Cardiac muscle cell (in vitro differentiated cells and primary cell): Measurements from ENCODE around the gene CHRM4. TPM values are rescaled to one million over a fixed set of nuclear protein-coding genes. Genes with fewer than 3 reads are reported as not detected.
A peak's percentile ranks its signal among the peaks of the same experiment; 100 is the strongest.

Source experiments
- DNase-seq, 2 donors: peaks; one replicate each; pipeline versions ENCODE4 v3.0.0 to v3.0.0-alpha.2; 2010 to 2017; ENCODE audit warnings: low read depth in 1 of 2, low spot score in 1 of 2
- H3K27ac ChIP-seq: fragments of 200-600 bp; sonication (generic); 2 replicates; pipeline ENCODE4 v1.5.1; 2016
- H3K27me3 ChIP-seq: fragments of 200-600 bp; sonication (generic); 2 replicates; pipeline ENCODE4 v1.6.0; 2016; ENCODE audit warnings: control low read depth
- H3K36me3 ChIP-seq: fragments of 200-600 bp; sonication (generic); 2 replicates; pipeline ENCODE4 v1.5.1; 2016; ENCODE audit warnings: control low read depth
- H3K4me1 ChIP-seq: fragments of 200-600 bp; sonication (generic); 2 replicates; pipeline ENCODE4 v1.8.1; 2017; ENCODE audit warnings: low read depth, mild to moderate bottlenecking, mixed run types
- H3K4me3 ChIP-seq: fragments of 200-600 bp; sonication (generic); 2 replicates; pipeline ENCODE4 v1.5.1; 2016; ENCODE audit warnings: mild to moderate bottlenecking
- H3K9me3 ChIP-seq: fragments of 200-600 bp; sonication (generic); 2 replicates; pipeline ENCODE4 v1.5.1; 2017; ENCODE audit warnings: low read depth, mild to moderate bottlenecking, control low read depth
- polyA plus RNA-seq: library from polyadenylated mRNA; unstranded; fragments of >200 nt; fragmentation: Nextera tagmentation; extraction: Ambion mirVana; gene quantifications from 2 replicates; pipeline ENCODE4 v1.2.1, GENCODE V29; 2016
- total RNA-seq: library from RNA; depleted of rRNA; stranded (reverse); fragments of >200 nt; gene quantifications from 2 replicates; pipeline ENCODE4 v1.2.3, GENCODE V29; 2016
- TF ChIP-seq, protein P1 (sequence below): IDR thresholded peaks from 2 replicates; pipeline ENCODE4 v1.5.1; 2012; ENCODE audit warnings: low read depth, mild to moderate bottlenecking, low read length

CHRM4 gene
- total and polyA plus RNA-seq, 2 experiments from 2014 or later, result 0.51 TPM; not detected in 1

- Histone ChIP-seq H3K27me3 (no peaks in the 10 kb centered on the region), H3K4me3 (no peak overlapping the region), H3K4me1 (no peaks in the 10 kb centered on the region), H3K9me3 (no peaks in the 10 kb centered on the region), H3K36me3 (peaks cover 17% of the 10 kb centered on the region), H3K27ac (no peak overlapping the region)
- TF ChIP-seq, protein P1, sequence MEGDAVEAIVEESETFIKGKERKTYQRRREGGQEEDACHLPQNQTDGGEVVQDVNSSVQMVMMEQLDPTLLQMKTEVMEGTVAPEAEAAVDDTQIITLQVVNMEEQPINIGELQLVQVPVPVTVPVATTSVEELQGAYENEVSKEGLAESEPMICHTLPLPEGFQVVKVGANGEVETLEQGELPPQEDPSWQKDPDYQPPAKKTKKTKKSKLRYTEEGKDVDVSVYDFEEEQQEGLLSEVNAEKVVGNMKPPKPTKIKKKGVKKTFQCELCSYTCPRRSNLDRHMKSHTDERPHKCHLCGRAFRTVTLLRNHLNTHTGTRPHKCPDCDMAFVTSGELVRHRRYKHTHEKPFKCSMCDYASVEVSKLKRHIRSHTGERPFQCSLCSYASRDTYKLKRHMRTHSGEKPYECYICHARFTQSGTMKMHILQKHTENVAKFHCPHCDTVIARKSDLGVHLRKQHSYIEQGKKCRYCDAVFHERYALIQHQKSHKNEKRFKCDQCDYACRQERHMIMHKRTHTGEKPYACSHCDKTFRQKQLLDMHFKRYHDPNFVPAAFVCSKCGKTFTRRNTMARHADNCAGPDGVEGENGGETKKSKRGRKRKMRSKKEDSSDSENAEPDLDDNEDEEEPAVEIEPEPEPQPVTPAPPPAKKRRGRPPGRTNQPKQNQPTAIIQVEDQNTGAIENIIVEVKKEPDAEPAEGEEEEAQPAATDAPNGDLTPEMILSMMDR, result no peak
- no peak for DNase-seq
Observed at GRCh38 chr11:46414466-46414796, 22.9 kb upstream of the CHRM4 start.

DNA sequence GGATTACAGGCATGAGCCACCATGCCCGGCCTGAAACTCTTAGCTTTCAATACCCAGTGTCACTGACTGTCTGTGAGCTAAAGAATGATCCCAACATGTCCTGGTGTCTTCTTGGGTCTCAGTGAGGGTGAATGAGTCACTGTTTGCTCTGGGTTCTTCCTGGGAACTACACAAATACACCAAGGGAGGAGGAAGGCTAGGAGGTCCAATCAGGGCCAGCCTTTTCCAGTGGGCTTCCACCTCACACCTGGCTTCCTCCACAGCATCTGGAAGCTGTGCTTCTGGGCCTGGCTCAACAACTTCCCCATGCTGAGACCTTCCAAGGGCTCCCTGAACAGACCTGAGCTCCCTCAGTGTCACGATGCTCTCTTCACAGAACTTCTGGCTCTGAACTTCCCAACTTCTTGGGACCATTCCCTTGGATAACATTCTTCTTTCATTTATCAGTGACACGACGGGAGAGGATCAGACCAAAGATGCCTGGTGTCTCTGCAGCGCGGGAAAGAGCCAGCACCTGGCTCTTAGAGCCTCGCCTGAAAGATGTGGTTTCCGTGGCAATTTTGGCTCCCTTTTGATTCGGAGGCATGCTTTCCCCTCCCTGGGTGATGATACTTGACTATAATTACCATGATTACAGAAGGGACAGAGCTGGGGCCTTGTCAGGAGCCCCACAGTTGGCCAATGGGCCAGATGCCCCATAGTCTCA lies 22.3 kb upstream of the CHRM4 start:
- Histone ChIP-seq H3K36me3 (peaks cover 17% of the 10 kb centered on the region), H3K27me3 (no peaks in the 10 kb centered on the region), H3K9me3 (no peaks in the 10 kb centered on the region), H3K27ac (no peak overlapping the region), H3K4me3 (no peak overlapping the region), H3K4me1 (no peaks in the 10 kb centered on the region)
- TF ChIP-seq, protein P1, result no peak
- no peak for DNase-seq

DNA sequence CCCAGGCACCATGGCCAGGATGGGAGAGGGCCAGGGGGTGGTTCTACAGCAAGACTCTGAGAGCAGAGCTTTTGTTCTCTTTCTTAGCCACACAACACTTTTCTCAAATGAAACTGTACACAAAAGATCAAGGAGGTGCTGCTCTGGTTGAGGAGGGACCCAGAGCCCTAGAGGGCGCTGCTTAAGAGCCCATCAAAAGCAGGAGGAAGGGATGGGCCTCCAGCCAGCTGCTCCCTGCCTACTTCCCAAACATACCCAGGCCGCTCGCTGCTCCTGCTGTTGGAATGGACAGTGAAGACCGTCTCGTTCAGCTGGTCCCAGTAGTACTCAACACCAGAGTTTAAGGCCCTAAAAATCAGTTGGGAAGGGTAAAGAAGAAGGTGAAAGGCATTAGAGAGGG lies 18.4 kb upstream of the CHRM4 start:
- peaks cover 4% of the 10 kb centered on the region for H3K36me3 ChIP-seq
- DNase-seq, result peak in 1 of 2 donors; percentile 36
- TF ChIP-seq, protein P1, result peak; percentile 30

GRCh38 chr11:46408407-46408986 lies 16.9 kb upstream of the CHRM4 start:
- H3K4me3 ChIP-seq, result no peak overlapping the region
- H3K27ac ChIP-seq, result no peak overlapping the region
- peaks cover 4% of the 10 kb centered on the region for H3K36me3 ChIP-seq
- TF ChIP-seq, protein P1, result no peak
- no peaks in the 10 kb centered on the region for H3K4me1 ChIP-seq
- no peaks in the 10 kb centered on the region for H3K9me3 ChIP-seq
- H3K27me3 ChIP-seq, result no peaks in the 10 kb centered on the region
- DNase-seq, result no peak

More for the DNA sequence above, 18.4 kb upstream of the CHRM4 start:
- Histone ChIP-seq H3K27ac (no peak overlapping the region), H3K4me3 (no peak overlapping the region), H3K27me3 (no peaks in the 10 kb centered on the region), H3K9me3 (no peaks in the 10 kb centered on the region), H3K4me1 (no peaks in the 10 kb centered on the region)

- peaks cover 4% of the 10 kb centered on the region for H3K36me3 ChIP-seq
- no peaks in the 10 kb centered on the region for H3K27me3 ChIP-seq
- TF ChIP-seq, protein P1, result no peak
Observed at GRCh38 chr11:46407635-46408034, 16.1 kb upstream of the CHRM4 start.

More at GRCh38 chr11:46407635-46408034, 16.1 kb upstream of the CHRM4 start:
- no peak for DNase-seq
- Histone ChIP-seq H3K9me3 (no peaks in the 10 kb centered on the region), H3K4me3 (no peak overlapping the region), H3K4me1 (no peaks in the 10 kb centered on the region), H3K27ac (no peak overlapping the region)
